ENCODE measurements around the gene TRIM29. TPM values are rescaled to one million over a fixed set of nuclear protein-coding genes. Genes with fewer than 3 reads are reported as not detected.

Gene TRIM29
- total RNA-seq, 2 donors from 2014 or later: not detected

DNA sequence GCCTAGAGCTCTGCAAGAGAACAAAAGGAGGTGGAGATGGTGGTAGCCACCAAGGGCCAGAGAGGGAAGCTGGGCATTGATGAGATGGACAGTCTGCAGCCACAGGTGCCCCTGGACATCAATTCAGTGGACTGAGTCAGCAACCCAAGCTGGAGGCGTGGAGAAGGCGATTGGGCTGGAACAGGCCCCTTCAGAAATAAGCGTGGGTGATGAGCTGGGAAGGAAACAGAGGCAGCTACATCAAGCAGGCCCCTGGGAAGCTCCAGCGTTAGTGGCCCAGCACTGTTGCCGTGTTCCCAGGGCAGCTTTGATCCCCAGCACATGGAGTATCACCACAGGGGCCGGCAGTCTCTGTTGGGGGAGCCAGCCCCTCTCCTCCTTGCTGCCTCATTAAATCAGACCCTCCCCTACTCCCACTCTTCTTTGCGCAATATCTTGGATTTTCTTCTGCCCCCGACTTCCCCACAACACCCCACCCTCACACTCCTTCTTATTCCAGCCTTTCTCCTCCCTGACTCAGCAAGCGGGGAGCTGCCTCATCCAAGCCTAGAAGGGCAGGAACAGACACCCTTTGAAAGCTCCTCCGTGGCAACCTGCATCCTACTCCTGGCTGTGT lies 41.3 kb upstream of the TRIM29 start:
- Mint-ChIP-seq H3K27ac (no peak overlapping the region), H3K9me3 (no peaks in the 10 kb centered on the region), H3K36me3 (ENCODE audit: low read depth) (no peaks in the 10 kb centered on the region), H3K4me3 (no peak overlapping the region), H3K27me3 (ENCODE audit: insufficient read depth) (peaks cover 69% of the 10 kb centered on the region), H3K4me1 (no peaks in the 10 kb centered on the region)
- Histone ChIP-seq H3K4me3 (ENCODE audit: low read length) (no peak overlapping the region), H3K27ac (ENCODE audit: low read depth, low read length) (no peak overlapping the region), H3K27me3 (ENCODE audit: control insufficient read depth, insufficient read depth, low read length, poor library complexity, severe bottlenecking) (peaks cover 47% of the 10 kb centered on the region), H3K9me3 (ENCODE audit: control insufficient read depth, low read length) (no peaks in the 10 kb centered on the region), H3K9ac (ENCODE audit: extremely low read depth, low read length, poor library complexity, severe bottlenecking) (no peak overlapping the region), H3K4me1 (ENCODE audit: control insufficient read depth, insufficient read depth, low read length) (no peaks in the 10 kb centered on the region), H3K36me3 (ENCODE audit: control insufficient read depth, insufficient read depth, low read length) (no peaks in the 10 kb centered on the region)
- DNase-seq: no peak
- TF ChIP-seq, protein P1, sequence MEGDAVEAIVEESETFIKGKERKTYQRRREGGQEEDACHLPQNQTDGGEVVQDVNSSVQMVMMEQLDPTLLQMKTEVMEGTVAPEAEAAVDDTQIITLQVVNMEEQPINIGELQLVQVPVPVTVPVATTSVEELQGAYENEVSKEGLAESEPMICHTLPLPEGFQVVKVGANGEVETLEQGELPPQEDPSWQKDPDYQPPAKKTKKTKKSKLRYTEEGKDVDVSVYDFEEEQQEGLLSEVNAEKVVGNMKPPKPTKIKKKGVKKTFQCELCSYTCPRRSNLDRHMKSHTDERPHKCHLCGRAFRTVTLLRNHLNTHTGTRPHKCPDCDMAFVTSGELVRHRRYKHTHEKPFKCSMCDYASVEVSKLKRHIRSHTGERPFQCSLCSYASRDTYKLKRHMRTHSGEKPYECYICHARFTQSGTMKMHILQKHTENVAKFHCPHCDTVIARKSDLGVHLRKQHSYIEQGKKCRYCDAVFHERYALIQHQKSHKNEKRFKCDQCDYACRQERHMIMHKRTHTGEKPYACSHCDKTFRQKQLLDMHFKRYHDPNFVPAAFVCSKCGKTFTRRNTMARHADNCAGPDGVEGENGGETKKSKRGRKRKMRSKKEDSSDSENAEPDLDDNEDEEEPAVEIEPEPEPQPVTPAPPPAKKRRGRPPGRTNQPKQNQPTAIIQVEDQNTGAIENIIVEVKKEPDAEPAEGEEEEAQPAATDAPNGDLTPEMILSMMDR (conservative IDR thresholded peaks at IDR 0.05): no peak
- WGBS, 2 experiments (ENCODE audit: insufficient coverage in 1 of 2, insufficient read length in 1 of 2): 82 to 84% methylated on average over 6 to 10 of the region's 10 CpGs

- Histone ChIP-seq H3K27ac (ENCODE audit: low read depth, low read length) (no peak overlapping the region), H3K27me3 (ENCODE audit: control insufficient read depth, insufficient read depth, low read length, poor library complexity, severe bottlenecking) (peaks cover 52% of the 10 kb centered on the region), H3K4me1 (ENCODE audit: control insufficient read depth, insufficient read depth, low read length) (no peaks in the 10 kb centered on the region), H3K4me3 (ENCODE audit: low read length) (no peak overlapping the region), H3K36me3 (ENCODE audit: control insufficient read depth, insufficient read depth, low read length) (no peaks in the 10 kb centered on the region), H3K9ac (ENCODE audit: extremely low read depth, low read length, poor library complexity, severe bottlenecking) (no peak overlapping the region), H3K9me3 (ENCODE audit: control insufficient read depth, low read length) (no peaks in the 10 kb centered on the region)
- no peak overlapping the region for H3K4me3 Mint-ChIP-seq
- H3K4me1 Mint-ChIP-seq: no peaks in the 10 kb centered on the region
- H3K36me3 Mint-ChIP-seq (ENCODE audit: low read depth): no peaks in the 10 kb centered on the region
- H3K9me3 Mint-ChIP-seq: no peaks in the 10 kb centered on the region
- TF ChIP-seq, protein P1 (conservative IDR thresholded peaks at IDR 0.05): no peak
- 92 to 94% methylated on average over 2 to 5 of the region's 5 CpGs for WGBS, 2 experiments (ENCODE audit: insufficient coverage in 1 of 2, insufficient read length in 1 of 2)
- DNase-seq: no peak
- H3K27ac Mint-ChIP-seq: no peak overlapping the region
- H3K27me3 Mint-ChIP-seq (ENCODE audit: insufficient read depth): peaks cover 70% of the 10 kb centered on the region
Observed at GRCh38 chr11:120178561-120179056, 40.7 kb upstream of the TRIM29 start.

DNA sequence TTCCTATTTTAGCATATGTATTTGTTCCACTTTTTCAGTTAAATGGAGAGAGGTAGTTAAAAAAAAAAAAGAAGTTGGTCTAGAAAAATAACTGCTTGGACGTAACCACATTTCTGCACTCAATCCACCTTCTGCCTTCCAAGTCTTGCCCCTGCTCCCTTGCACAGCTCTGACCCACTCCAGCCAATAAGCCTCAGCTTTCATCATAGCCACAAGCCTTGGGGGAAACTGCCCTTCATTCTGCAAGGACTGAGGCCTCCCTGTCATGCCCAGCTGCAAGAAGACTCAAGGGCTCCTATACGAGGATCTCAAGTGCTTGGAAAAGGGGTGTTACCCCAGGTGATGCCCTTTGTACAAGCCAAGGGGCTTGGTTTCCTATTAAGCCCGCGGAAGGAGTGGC lies 37.0 kb upstream of the TRIM29 start:
- H3K9me3 ChIP-seq (ENCODE audit: control insufficient read depth, low read length): no peaks in the 10 kb centered on the region
- no peaks in the 10 kb centered on the region for H3K4me1 ChIP-seq (ENCODE audit: control insufficient read depth, insufficient read depth, low read length)
- TF ChIP-seq, protein P1 (conservative IDR thresholded peaks at IDR 0.05): no peak
- WGBS, 2 experiments (ENCODE audit: insufficient coverage in 1 of 2, insufficient read length in 1 of 2): 87 to 95% methylated on average over 3 to 4 of the region's 4 CpGs
- Mint-ChIP-seq H3K4me3 (no peak overlapping the region), H3K27me3 (ENCODE audit: insufficient read depth) (peaks cover 88% of the 10 kb centered on the region), H3K4me1 (no peaks in the 10 kb centered on the region), H3K36me3 (ENCODE audit: low read depth) (no peaks in the 10 kb centered on the region), H3K9me3 (no peaks in the 10 kb centered on the region), H3K27ac (no peak overlapping the region)
- no peak overlapping the region for H3K9ac ChIP-seq (ENCODE audit: extremely low read depth, low read length, poor library complexity, severe bottlenecking)
- DNase-seq: no peak
- no peaks in the 10 kb centered on the region for H3K36me3 ChIP-seq (ENCODE audit: control insufficient read depth, insufficient read depth, low read length)
- peaks cover 89% of the 10 kb centered on the region for H3K27me3 ChIP-seq (ENCODE audit: control insufficient read depth, insufficient read depth, low read length, poor library complexity, severe bottlenecking)
- no peak overlapping the region for H3K27ac ChIP-seq (ENCODE audit: low read depth, low read length)
- H3K4me3 ChIP-seq (ENCODE audit: low read length): no peak overlapping the region
